IPS DF 6.9 (cell line): Measurements from ENCODE around the gene AREL1.

Experiments used
- DNase-seq: peaks from one replicate; pipeline ENCODE4 v3.0.0-alpha.2; 2013; ENCODE audit warnings: low read depth, low spot score
- H3K27ac ChIP-seq: one replicate; pipeline ENCODE4 v1.5.1; 2013; ENCODE audit warnings: low read length, control low read depth
- H3K27me3 ChIP-seq: 2 replicates; pipeline ENCODE4 v1.6.1; 2013; ENCODE audit warnings: mild to moderate bottlenecking, low read length; ENCODE audit not compliant: control insufficient read depth, insufficient read depth
- H3K36me3 ChIP-seq: 2 replicates; pipeline ENCODE4 v1.6.1; 2013; ENCODE audit warnings: low read length; ENCODE audit not compliant: control insufficient read depth, insufficient read depth
- H3K4me1 ChIP-seq: 2 replicates; pipeline ENCODE4 v1.6.1; 2013; ENCODE audit warnings: low read length; ENCODE audit not compliant: control insufficient read depth, insufficient read depth
- H3K4me3 ChIP-seq: 2 replicates; pipeline ENCODE4 v1.5.1; 2013; ENCODE audit warnings: mild to moderate bottlenecking, low read length
- H3K9me3 ChIP-seq: 2 replicates; pipeline ENCODE4 v1.6.1; 2013; ENCODE audit warnings: low read length, inconsistent platforms; ENCODE audit not compliant: control insufficient read depth, insufficient read depth
- WGBS: extraction: QIAGEN DNeasy Blood & Tissue Kit; methylation state at CpG from one replicate; pipeline ENCODE4 v1.1.7; 2013; ENCODE audit warnings: mixed read lengths, missing lambda C conversion rate; ENCODE audit not compliant: insufficient read length, insufficient coverage; 5-methylcytosine and 5-hydroxymethylcytosine counted together

Gene AREL1

GRCh38 chr14:74682169-74682952, 30.5 kb downstream of the AREL1 start:
- H3K27ac ChIP-seq, result no peak overlapping the region
- no peaks in the 10 kb centered on the region for H3K4me1 ChIP-seq
- H3K4me3 ChIP-seq, result no peak overlapping the region
- DNase-seq, result no peak
- H3K27me3 ChIP-seq, result no peaks in the 10 kb centered on the region
- peaks cover 9% of the 10 kb centered on the region; the same call in 1 of the 2 replicates for H3K36me3 ChIP-seq
- WGBS, result no CpG with 5 or more reads among the region's 10 CpGs
- no peaks in the 10 kb centered on the region for H3K9me3 ChIP-seq

GRCh38 chr14:74675219-74675618, 37.7 kb downstream of the AREL1 start:
- H3K27ac ChIP-seq, result no peak overlapping the region
- no peak overlapping the region for H3K4me3 ChIP-seq
- no peaks in the 10 kb centered on the region for H3K27me3 ChIP-seq
- H3K4me1 ChIP-seq, result no peaks in the 10 kb centered on the region
- peaks cover 6% of the 10 kb centered on the region; the same call in 1 of the 2 replicates for H3K36me3 ChIP-seq
- H3K9me3 ChIP-seq, result no peaks in the 10 kb centered on the region
- DNase-seq, result no peak

DNA sequence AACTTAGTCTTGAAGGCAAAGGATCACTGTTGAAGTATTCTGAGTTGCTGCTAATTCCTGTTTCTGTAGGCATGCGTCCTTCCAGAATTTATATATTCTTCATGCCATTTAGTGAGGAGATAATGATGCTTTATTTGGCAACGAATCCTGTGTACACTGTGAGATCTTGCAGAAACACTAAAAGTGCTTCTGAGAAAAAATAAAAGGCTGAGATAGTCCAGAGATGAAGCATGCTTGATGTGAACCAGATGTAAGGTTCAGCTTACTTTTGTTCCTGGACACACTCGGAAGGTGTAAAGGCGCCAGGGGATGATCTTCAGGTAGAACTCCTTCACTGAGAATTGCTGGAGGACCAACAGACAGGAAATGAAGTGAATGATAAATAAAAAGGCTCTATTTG, 39.1 kb downstream of the AREL1 start:
- no CpG with 5 or more reads among the region's 4 CpGs for WGBS
- Histone ChIP-seq H3K27me3 (no peaks in the 10 kb centered on the region), H3K4me1 (no peaks in the 10 kb centered on the region), H3K27ac (no peak overlapping the region), H3K36me3 (peaks cover 6% of the 10 kb centered on the region; the same call in 1 of the 2 replicates), H3K4me3 (no peak overlapping the region), H3K9me3 (no peaks in the 10 kb centered on the region)
- no peak for DNase-seq

- H3K27ac ChIP-seq, result no peak overlapping the region
- no CpG with 5 or more reads among the region's 4 CpGs for WGBS
These were observed 41.1 kb downstream of the AREL1 start for GRCh38 chr14:74671789-74672188.

GRCh38 chr14:74670726-74671411, 42.0 kb downstream of the AREL1 start:
- H3K4me3 ChIP-seq, result no peak overlapping the region
- no peak for DNase-seq
- H3K27ac ChIP-seq, result no peak overlapping the region
- no peaks in the 10 kb centered on the region for H3K27me3 ChIP-seq
- no peaks in the 10 kb centered on the region for H3K9me3 ChIP-seq
- peaks cover 13% of the 10 kb centered on the region; the same call in 1 of the 2 replicates for H3K36me3 ChIP-seq
- no CpG with 5 or more reads among the region's 9 CpGs for WGBS
- H3K4me1 ChIP-seq, result no peaks in the 10 kb centered on the region

More at GRCh38 chr14:74671789-74672188, 41.1 kb downstream of the AREL1 start:
- no peak for DNase-seq
- peaks cover 13% of the 10 kb centered on the region; the same call in 1 of the 2 replicates for H3K36me3 ChIP-seq
- H3K4me1 ChIP-seq, result no peaks in the 10 kb centered on the region
- no peaks in the 10 kb centered on the region for H3K9me3 ChIP-seq
- no peak overlapping the region for H3K4me3 ChIP-seq
- no peaks in the 10 kb centered on the region for H3K27me3 ChIP-seq

GRCh38 chr14:74669846-74670245, 43.0 kb downstream of the AREL1 start:
- Histone ChIP-seq H3K9me3 (no peaks in the 10 kb centered on the region), H3K27me3 (no peaks in the 10 kb centered on the region), H3K36me3 (peaks cover 11% of the 10 kb centered on the region; the same call in 1 of the 2 replicates), H3K4me1 (no peaks in the 10 kb centered on the region), H3K4me3 (no peak overlapping the region), H3K27ac (no peak overlapping the region)
- WGBS, result no CpG with 5 or more reads among the region's 10 CpGs
- DNase-seq, result no peak

DNA sequence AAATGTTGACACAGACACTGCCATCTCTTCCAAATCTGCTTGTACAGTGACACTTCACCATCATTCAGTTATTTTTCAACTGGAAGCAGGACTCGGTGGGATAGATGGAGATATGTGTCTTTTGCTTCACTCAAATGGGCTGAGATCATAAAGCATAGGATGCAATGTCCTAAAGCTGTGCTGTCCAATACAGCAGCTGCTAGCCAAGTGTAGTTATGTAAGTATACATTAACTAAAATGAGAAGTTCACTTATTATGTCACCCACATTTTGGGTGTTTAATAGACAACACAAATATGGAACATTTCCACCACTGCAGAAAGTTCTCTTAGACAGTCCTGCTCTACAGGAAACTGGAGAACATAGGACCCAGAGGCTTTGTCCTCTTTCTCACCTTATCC, 43.6 kb downstream of the AREL1 start:
- no peak for DNase-seq
- Histone ChIP-seq H3K9me3 (no peaks in the 10 kb centered on the region), H3K4me1 (no peaks in the 10 kb centered on the region), H3K27ac (no peak overlapping the region), H3K4me3 (no peak overlapping the region), H3K27me3 (no peaks in the 10 kb centered on the region), H3K36me3 (peaks cover 14% of the 10 kb centered on the region; the same call in 1 of the 2 replicates)
- WGBS, result no CpG with 5 or more reads among the region's 1 CpG

DNA sequence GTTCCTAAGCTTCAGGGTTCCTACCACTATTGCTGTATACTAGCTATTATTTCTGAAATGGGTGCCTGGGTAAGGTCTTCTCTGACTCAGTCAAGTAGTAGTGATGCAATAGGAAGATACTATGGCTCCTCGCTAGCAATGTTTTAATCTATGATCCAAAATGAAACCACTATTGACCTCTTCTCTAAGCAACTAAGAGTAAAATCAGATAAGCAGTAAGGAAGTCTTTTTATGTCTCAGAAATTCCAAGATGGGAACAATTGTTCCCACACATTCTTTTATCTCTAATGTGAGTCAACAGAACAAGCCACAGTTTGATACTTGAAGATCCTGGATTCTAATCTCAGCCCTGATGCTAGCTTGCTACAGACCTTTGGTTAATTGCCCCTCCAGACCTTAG, 45.1 kb downstream of the AREL1 start:
- Histone ChIP-seq H3K4me3 (no peak overlapping the region), H3K27ac (no peak overlapping the region), H3K9me3 (no peaks in the 10 kb centered on the region), H3K27me3 (no peaks in the 10 kb centered on the region), H3K36me3 (peaks cover 22% of the 10 kb centered on the region), H3K4me1 (no peaks in the 10 kb centered on the region)
- no CpG with 5 or more reads among the region's 1 CpG for WGBS
- no peak for DNase-seq

GRCh38 chr14:74664717-74665116, 48.2 kb downstream of the AREL1 start:
- Histone ChIP-seq H3K27me3 (no peaks in the 10 kb centered on the region), H3K4me3 (no peak overlapping the region), H3K27ac (no peak overlapping the region), H3K4me1 (no peaks in the 10 kb centered on the region), H3K36me3 (peaks cover 24% of the 10 kb centered on the region), H3K9me3 (no peaks in the 10 kb centered on the region)
- no CpG with 5 or more reads among the region's 2 CpGs for WGBS
- no peak for DNase-seq

GRCh38 chr14:74663884-74664283, 49.0 kb downstream of the AREL1 start:
- Histone ChIP-seq H3K4me3 (no peak overlapping the region), H3K4me1 (no peaks in the 10 kb centered on the region), H3K27ac (no peak overlapping the region), H3K27me3 (no peaks in the 10 kb centered on the region), H3K36me3 (peaks cover 24% of the 10 kb centered on the region), H3K9me3 (no peaks in the 10 kb centered on the region)
- WGBS, result no CpG with 5 or more reads among the region's 7 CpGs
- no peak for DNase-seq
